ENCODE results near the gene KNTC1.

DNA sequence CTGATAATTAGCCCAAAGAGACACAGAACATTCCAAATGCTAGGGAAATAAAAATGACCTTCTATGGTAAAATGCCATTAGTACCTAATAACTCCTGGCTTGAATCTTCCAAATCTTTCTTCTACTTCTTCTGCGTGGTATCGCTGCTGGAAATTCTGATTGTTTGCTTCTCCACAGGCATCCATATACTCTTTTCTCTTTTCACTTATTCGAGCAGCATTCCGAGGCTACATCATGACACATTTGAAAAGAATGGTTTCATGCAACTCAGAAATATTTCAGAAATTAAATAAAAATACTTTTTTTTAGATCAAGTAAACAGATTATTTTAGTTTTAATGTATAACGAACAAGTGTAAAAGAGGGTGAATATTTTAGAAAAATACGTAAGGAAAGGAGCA is 45.2 kb upstream of the KNTC1 start:
- TF ChIP-seq, protein P1, sequence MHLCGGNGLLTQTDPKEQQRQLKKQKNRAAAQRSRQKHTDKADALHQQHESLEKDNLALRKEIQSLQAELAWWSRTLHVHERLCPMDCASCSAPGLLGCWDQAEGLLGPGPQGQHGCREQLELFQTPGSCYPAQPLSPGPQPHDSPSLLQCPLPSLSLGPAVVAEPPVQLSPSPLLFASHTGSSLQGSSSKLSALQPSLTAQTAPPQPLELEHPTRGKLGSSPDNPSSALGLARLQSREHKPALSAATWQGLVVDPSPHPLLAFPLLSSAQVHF (CRISPR knock-in tag; IDR thresholded peaks at IDR 0.05): no peak
- TF ChIP-seq, protein P2, sequence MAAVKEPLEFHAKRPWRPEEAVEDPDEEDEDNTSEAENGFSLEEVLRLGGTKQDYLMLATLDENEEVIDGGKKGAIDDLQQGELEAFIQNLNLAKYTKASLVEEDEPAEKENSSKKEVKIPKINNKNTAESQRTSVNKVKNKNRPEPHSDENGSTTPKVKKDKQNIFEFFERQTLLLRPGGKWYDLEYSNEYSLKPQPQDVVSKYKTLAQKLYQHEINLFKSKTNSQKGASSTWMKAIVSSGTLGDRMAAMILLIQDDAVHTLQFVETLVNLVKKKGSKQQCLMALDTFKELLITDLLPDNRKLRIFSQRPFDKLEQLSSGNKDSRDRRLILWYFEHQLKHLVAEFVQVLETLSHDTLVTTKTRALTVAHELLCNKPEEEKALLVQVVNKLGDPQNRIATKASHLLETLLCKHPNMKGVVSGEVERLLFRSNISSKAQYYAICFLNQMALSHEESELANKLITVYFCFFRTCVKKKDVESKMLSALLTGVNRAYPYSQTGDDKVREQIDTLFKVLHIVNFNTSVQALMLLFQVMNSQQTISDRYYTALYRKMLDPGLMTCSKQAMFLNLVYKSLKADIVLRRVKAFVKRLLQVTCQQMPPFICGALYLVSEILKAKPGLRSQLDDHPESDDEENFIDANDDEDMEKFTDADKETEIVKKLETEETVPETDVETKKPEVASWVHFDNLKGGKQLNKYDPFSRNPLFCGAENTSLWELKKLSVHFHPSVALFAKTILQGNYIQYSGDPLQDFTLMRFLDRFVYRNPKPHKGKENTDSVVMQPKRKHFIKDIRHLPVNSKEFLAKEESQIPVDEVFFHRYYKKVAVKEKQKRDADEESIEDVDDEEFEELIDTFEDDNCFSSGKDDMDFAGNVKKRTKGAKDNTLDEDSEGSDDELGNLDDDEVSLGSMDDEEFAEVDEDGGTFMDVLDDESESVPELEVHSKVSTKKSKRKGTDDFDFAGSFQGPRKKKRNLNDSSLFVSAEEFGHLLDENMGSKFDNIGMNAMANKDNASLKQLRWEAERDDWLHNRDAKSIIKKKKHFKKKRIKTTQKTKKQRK (IDR thresholded peaks at IDR 0.05; ENCODE audit: low read length): no peak
- TF ChIP-seq ZFX (CRISPR knock-in tag; IDR thresholded peaks at IDR 0.05; ENCODE audit: low read depth) (no peak), SMAD1 (CRISPR knock-in tag; IDR thresholded peaks at IDR 0.05; ENCODE audit: borderline replicate concordance, low read depth) (no peak), POLR2G (IDR thresholded peaks at IDR 0.05; ENCODE audit: low read depth, low read length) (no peak), POLR2AphosphoS5 (IDR thresholded peaks at IDR 0.05; ENCODE audit: low read depth, low read length) (no peak)
- TF ChIP-seq, protein P3, sequence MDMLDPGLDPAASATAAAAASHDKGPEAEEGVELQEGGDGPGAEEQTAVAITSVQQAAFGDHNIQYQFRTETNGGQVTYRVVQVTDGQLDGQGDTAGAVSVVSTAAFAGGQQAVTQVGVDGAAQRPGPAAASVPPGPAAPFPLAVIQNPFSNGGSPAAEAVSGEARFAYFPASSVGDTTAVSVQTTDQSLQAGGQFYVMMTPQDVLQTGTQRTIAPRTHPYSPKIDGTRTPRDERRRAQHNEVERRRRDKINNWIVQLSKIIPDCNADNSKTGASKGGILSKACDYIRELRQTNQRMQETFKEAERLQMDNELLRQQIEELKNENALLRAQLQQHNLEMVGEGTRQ (IDR thresholded peaks at IDR 0.05; ENCODE audit: low read depth, low read length): no peak
- TF ChIP-seq, protein P3 (CRISPR knock-in tag; IDR thresholded peaks at IDR 0.05; ENCODE audit: borderline replicate concordance): no peak
- TF ChIP-seq, protein P4, sequence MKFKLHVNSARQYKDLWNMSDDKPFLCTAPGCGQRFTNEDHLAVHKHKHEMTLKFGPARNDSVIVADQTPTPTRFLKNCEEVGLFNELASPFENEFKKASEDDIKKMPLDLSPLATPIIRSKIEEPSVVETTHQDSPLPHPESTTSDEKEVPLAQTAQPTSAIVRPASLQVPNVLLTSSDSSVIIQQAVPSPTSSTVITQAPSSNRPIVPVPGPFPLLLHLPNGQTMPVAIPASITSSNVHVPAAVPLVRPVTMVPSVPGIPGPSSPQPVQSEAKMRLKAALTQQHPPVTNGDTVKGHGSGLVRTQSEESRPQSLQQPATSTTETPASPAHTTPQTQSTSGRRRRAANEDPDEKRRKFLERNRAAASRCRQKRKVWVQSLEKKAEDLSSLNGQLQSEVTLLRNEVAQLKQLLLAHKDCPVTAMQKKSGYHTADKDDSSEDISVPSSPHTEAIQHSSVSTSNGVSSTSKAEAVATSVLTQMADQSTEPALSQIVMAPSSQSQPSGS (CRISPR knock-in tag; IDR thresholded peaks at IDR 0.05): no peak
- TF ChIP-seq, protein P5, sequence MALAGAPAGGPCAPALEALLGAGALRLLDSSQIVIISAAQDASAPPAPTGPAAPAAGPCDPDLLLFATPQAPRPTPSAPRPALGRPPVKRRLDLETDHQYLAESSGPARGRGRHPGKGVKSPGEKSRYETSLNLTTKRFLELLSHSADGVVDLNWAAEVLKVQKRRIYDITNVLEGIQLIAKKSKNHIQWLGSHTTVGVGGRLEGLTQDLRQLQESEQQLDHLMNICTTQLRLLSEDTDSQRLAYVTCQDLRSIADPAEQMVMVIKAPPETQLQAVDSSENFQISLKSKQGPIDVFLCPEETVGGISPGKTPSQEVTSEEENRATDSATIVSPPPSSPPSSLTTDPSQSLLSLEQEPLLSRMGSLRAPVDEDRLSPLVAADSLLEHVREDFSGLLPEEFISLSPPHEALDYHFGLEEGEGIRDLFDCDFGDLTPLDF (CRISPR knock-in tag; IDR thresholded peaks at IDR 0.05): no peak

Measured in HepG2 (cell line).